Fibroblast of skin of back (primary cell): Measurements from ENCODE around the gene RPGR. TPM values are rescaled to one million over a fixed set of nuclear protein-coding genes. Genes with fewer than 3 reads are reported as not detected.
A peak's percentile ranks its signal among the peaks of the same experiment; 100 is the strongest.

Experiments
- DNase-seq: peaks from one replicate; pipeline ENCODE4 v3.0.0-alpha.2; 2013
- polyA plus RNA-seq, 2 experiments: library from polyadenylated mRNA; unstranded; fragments of 120-200 nt; gene quantifications; one replicate each; pipeline ENCODE4 v1.2.1, GENCODE V29; 2013; ENCODE audit not compliant: insufficient read length in 2 of 2

The RPGR gene
- polyA plus RNA-seq (2013, experiment 1 of 2; ENCODE audit: insufficient read length), result 6.0 TPM
- polyA plus RNA-seq (2013, experiment 2 of 2; ENCODE audit: insufficient read length), result 3.4 TPM

- peak; percentile 92 for DNase-seq
These were observed at the start of gene RPGR for GRCh38 chrX:38327007-38327774. TSS of gene RPGR (minus strand) at chrX:38327509. CDS start at chrX:38327367, 142 bp downstream.

- no peak for DNase-seq
These were observed 49.4 kb upstream of the RPGR start for GRCh38 chrX:38376747-38377146.

- no peak for DNase-seq
These were observed 48.6 kb upstream of the RPGR start for GRCh38 chrX:38375891-38376290.

- DNase-seq, result no peak
These were observed 47.1 kb upstream of the RPGR start for GRCh38 chrX:38374431-38374830.

- DNase-seq, result no peak
These were observed 44.3 kb upstream of the RPGR start for GRCh38 chrX:38371641-38372040.

- DNase-seq, result no peak
These were observed 41.5 kb upstream of the RPGR start for GRCh38 chrX:38368774-38369173.

- DNase-seq, result no peak
These were observed 38.6 kb upstream of the RPGR start for GRCh38 chrX:38365954-38366353.

GRCh38 chrX:38363046-38363445, 35.7 kb upstream of the RPGR start:
- no peak for DNase-seq

GRCh38 chrX:38357747-38358673, 30.7 kb upstream of the RPGR start:
- DNase-seq, result no peak

- no peak for DNase-seq
These were observed 29.1 kb upstream of the RPGR start for GRCh38 chrX:38356401-38356800.

- DNase-seq, result no peak
These were observed 25.1 kb upstream of the RPGR start, which contains the start of gene OTC for GRCh38 chrX:38352362-38352761. TSS of gene OTC (plus strand) at chrX:38352604. CDS start at chrX:38352697, 93 bp downstream.

- no peak for DNase-seq
These were observed 24.0 kb upstream of the RPGR start for GRCh38 chrX:38351346-38351745.

GRCh38 chrX:38347136-38347535, 19.8 kb upstream of the RPGR start:
- peak; percentile 70 for DNase-seq

- no peak for DNase-seq
These were observed 18.8 kb upstream of the RPGR start for GRCh38 chrX:38346150-38346549.

GRCh38 chrX:38342853-38343778, 15.8 kb upstream of the RPGR start:
- DNase-seq, result no peak

- no peak for DNase-seq
These were observed 14.1 kb upstream of the RPGR start for GRCh38 chrX:38341442-38341841.

GRCh38 chrX:38336538-38337240, 9.4 kb upstream of the RPGR start:
- no peak for DNase-seq

- no peak for DNase-seq
These were observed 8.1 kb upstream of the RPGR start for GRCh38 chrX:38335382-38335781.

- DNase-seq, result no peak
These were observed 5.2 kb upstream of the RPGR start for GRCh38 chrX:38332505-38332904.

GRCh38 chrX:38327775-38328081, 419 bp upstream of the RPGR start:
- DNase-seq, result no peak

GRCh38 chrX:38326086-38326485, 1.2 kb downstream of the RPGR start:
- no peak for DNase-seq

- DNase-seq, result no peak
These were observed 6.5 kb downstream of the RPGR start for GRCh38 chrX:38320819-38321218.
